ENCODE data around the gene SSX5. TPM values are rescaled to one million over a fixed set of nuclear protein-coding genes. Genes with fewer than 3 reads are reported as not detected.
"Not testable (repeated sequence)": the region's sequence is repeated elsewhere in the genome, so short reads cannot be mapped to it uniquely, and the experiment has no call there.

Gene SSX5, protein sequence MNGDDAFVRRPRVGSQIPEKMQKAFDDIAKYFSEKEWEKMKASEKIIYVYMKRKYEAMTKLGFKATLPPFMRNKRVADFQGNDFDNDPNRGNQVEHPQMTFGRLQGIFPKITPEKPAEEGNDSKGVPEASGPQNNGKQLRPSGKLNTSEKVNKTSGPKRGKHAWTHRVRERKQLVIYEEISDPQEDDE
- total RNA-seq = not detected
- long read RNA-seq = 0 reads

- Histone ChIP-seq H3K27me3 (ENCODE audit: low read depth) (no peaks in the 10 kb centered on the region), H3K36me3 (no peaks in the 10 kb centered on the region), H3K4me1 (no peaks in the 10 kb centered on the region), H3K27ac (replicated peaks) (no peak within 1 kb of the TSS), H3K9me3 (replicated peaks) (no peaks in the 10 kb centered on the region), H3K4me3 (no peak within 1 kb of the TSS)
- TF ChIP-seq, protein P1, sequence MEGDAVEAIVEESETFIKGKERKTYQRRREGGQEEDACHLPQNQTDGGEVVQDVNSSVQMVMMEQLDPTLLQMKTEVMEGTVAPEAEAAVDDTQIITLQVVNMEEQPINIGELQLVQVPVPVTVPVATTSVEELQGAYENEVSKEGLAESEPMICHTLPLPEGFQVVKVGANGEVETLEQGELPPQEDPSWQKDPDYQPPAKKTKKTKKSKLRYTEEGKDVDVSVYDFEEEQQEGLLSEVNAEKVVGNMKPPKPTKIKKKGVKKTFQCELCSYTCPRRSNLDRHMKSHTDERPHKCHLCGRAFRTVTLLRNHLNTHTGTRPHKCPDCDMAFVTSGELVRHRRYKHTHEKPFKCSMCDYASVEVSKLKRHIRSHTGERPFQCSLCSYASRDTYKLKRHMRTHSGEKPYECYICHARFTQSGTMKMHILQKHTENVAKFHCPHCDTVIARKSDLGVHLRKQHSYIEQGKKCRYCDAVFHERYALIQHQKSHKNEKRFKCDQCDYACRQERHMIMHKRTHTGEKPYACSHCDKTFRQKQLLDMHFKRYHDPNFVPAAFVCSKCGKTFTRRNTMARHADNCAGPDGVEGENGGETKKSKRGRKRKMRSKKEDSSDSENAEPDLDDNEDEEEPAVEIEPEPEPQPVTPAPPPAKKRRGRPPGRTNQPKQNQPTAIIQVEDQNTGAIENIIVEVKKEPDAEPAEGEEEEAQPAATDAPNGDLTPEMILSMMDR (IDR thresholded peaks at IDR 0.05; ENCODE audit: borderline replicate concordance) = no peak
- intact Hi-C loops (cut with micrococcal nuclease) = no loop called here
- DNase-seq = no peak
Measured at GRCh38 chrX:48196745-48197201, at the start of gene SSX5. SSX5 (minus strand) TSS chrX:48196795; CDS start chrX:48195358, 1,437 bp downstream.

DNA sequence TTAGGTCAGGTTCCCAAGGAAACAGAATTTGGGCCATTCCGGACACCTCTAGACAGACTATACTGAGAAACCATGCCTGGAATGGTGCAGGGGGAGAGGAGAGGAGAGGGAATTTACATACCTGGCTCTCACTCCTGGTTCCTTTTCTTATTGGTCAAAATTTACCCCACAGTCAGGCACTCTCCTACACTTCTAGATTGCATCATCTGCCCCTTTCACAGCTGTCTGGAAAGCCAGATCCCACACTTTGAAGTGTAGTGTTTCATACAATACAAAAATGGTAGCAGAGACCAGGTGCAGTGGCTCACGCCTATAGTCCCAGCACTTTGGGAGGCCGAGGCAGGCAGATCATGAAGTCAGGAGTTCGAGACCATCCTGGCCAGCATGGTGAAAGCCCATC is 27.6 kb upstream of the SSX5 start:
- H3K36me3 ChIP-seq; H3K27ac ChIP-seq (replicated peaks); H3K4me1 ChIP-seq; intact Hi-C loops (cut with micrococcal nuclease); H3K27me3 ChIP-seq (ENCODE audit: low read depth); DNase-seq; H3K9me3 ChIP-seq (replicated peaks); H3K4me3 ChIP-seq: not testable (repeated sequence)

DNA sequence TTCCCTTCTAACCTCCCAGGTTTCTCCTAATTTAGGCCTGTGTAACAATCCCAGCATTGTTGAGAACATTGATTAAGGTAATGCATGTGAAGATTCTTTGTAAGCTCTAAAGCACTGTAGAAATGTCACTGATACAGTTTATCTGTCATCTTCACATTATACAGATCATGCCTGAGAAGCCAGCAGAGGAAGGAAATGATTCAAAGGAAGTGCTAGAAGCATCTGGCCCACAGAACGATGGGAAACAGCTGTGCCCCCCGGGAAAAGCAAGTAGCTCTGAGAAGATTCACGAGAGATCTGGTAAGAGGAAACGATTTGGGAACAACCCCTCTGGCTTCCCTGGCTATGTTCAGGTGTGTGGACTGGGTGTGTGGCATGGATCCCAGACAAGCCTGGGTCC is 17.7 kb upstream of the SSX5 start:
- H3K9me3 ChIP-seq (replicated peaks); H3K4me3 ChIP-seq; H3K27me3 ChIP-seq (ENCODE audit: low read depth); H3K36me3 ChIP-seq; DNase-seq; H3K4me1 ChIP-seq; intact Hi-C loops (cut with micrococcal nuclease); H3K27ac ChIP-seq (replicated peaks): not testable (repeated sequence)

GRCh38 chrX:48190024-48190423 is 6.6 kb downstream of the SSX5 start:
- H3K4me1 ChIP-seq; H3K36me3 ChIP-seq; intact Hi-C loops (cut with micrococcal nuclease); H3K9me3 ChIP-seq (replicated peaks); DNase-seq; H3K27me3 ChIP-seq (ENCODE audit: low read depth); H3K27ac ChIP-seq (replicated peaks); H3K4me3 ChIP-seq: not testable (repeated sequence)

GRCh38 chrX:48181882-48182281 is 14.7 kb downstream of the SSX5 start:
- DNase-seq; H3K27me3 ChIP-seq (ENCODE audit: low read depth); H3K27ac ChIP-seq (replicated peaks); H3K4me3 ChIP-seq; H3K9me3 ChIP-seq (replicated peaks); H3K4me1 ChIP-seq; H3K36me3 ChIP-seq; intact Hi-C loops (cut with micrococcal nuclease): not testable (repeated sequence)

DNA sequence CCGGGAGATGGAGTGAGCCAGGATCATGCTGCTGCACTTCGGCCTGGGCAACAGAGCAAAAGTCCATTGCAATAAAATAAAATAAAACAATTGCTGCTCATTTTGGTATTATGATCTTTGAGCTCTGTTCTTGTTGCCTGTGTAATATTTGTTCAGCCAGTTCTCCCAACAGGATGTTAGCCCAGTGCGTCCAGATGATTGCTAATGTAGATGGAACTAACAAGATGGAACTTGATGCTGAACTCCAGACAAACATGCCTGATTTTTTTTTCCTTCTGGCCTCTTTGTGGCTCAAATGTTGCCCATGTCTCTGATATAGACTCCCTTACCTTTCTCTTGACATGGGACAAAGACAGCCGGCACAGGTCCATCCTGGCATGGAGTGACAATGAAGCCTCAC is 15.8 kb downstream of the SSX5 start:
- Histone ChIP-seq H3K9me3 (replicated peaks) (no peaks in the 10 kb centered on the region), H3K27me3 (ENCODE audit: low read depth) (no peaks in the 10 kb centered on the region), H3K4me1 (no peaks in the 10 kb centered on the region), H3K36me3 (no peaks in the 10 kb centered on the region), H3K4me3 (no peak overlapping the region), H3K27ac (replicated peaks) (no peak overlapping the region)
- DNase-seq = no peak
- TF ChIP-seq, protein P1 (IDR thresholded peaks at IDR 0.05; ENCODE audit: borderline replicate concordance) = no peak
- intact Hi-C loops (cut with micrococcal nuclease) = no loop called here

- TF ChIP-seq, protein P1 (IDR thresholded peaks at IDR 0.05; ENCODE audit: borderline replicate concordance) = no peak
- Histone ChIP-seq H3K36me3 (no peaks in the 10 kb centered on the region), H3K27ac (replicated peaks) (no peak overlapping the region), H3K4me3 (no peak overlapping the region), H3K4me1 (no peaks in the 10 kb centered on the region), H3K27me3 (ENCODE audit: low read depth) (no peaks in the 10 kb centered on the region), H3K9me3 (replicated peaks) (no peaks in the 10 kb centered on the region)
- no peak for DNase-seq
- intact Hi-C loops (cut with micrococcal nuclease) = no loop called here
Measured at GRCh38 chrX:48179691-48180090, 16.9 kb downstream of the SSX5 start.

GRCh38 chrX:48166322-48166721 is 30.3 kb downstream of the SSX5 start:
- H3K4me3 ChIP-seq; H3K9me3 ChIP-seq (replicated peaks); intact Hi-C loops (cut with micrococcal nuclease): not testable (repeated sequence)

More at GRCh38 chrX:48166322-48166721, 30.3 kb downstream of the SSX5 start:
- H3K27ac ChIP-seq (replicated peaks); H3K4me1 ChIP-seq; DNase-seq; H3K36me3 ChIP-seq; H3K27me3 ChIP-seq (ENCODE audit: low read depth): not testable (repeated sequence)

Data from left ventricle myocardium inferior (tissue), 1 donor.